HepG2 (cell line): ENCODE measurements around the gene TMEM114. TPM values are rescaled to one million over a fixed set of nuclear protein-coding genes. Genes with fewer than 3 reads are reported as not detected.

Experiments used
- DPF2 ChIP-seq: sonication (generic); formaldehyde crosslinking; IDR thresholded peaks from 2 replicates; pipeline ENCODE4 v1.4.0; 2020; ENCODE audit warnings: mild to moderate bottlenecking, low read depth, missing genetic modification reagents, borderline replicate concordance
- FOXO4 ChIP-seq: sonication (generic); formaldehyde crosslinking; conservative IDR thresholded peaks from 2 replicates; pipeline ENCODE4 v1.8.1; 2023; ENCODE audit warnings: missing genetic modification reagents
- FOXP4 ChIP-seq: sonication (generic); formaldehyde crosslinking; IDR thresholded peaks from 2 replicates; pipeline ENCODE4 v1.4.0; 2020; ENCODE audit warnings: missing genetic modification reagents
- NAIF1 ChIP-seq: sonication (generic); formaldehyde crosslinking; IDR thresholded peaks from 2 replicates; pipeline ENCODE4 v1.5.0; 2020; ENCODE audit warnings: mild to moderate bottlenecking, missing genetic modification reagents, borderline replicate concordance
- NONO ChIP-seq, 2 experiments: fragments of 450-650 bp in 1 of 2; sonication (generic) in 1 of 2; formaldehyde crosslinking in 1 of 2; IDR thresholded peaks in 1 of 2; conservative IDR thresholded peaks in 1 of 2; 2 replicates each; pipeline versions ENCODE4 v1.6.1 to v1.8.0; 2017 to 2022; ENCODE audit warnings: mild to moderate bottlenecking in 1 of 2, missing genetic modification reagents in 1 of 2, moderate library complexity in 1 of 2
- POGZ ChIP-seq: sonication (generic); formaldehyde crosslinking; IDR thresholded peaks from 2 replicates; pipeline ENCODE4 v1.4.0; 2020; ENCODE audit warnings: mild to moderate bottlenecking, missing genetic modification reagents
- SATB2 ChIP-seq: sonication (generic); formaldehyde crosslinking; IDR thresholded peaks from 2 replicates; pipeline ENCODE4 v1.5.0; 2020; ENCODE audit warnings: missing genetic modification reagents
- SNAI1 ChIP-seq: sonication (generic); formaldehyde crosslinking; IDR thresholded peaks from 2 replicates; pipeline ENCODE4 v1.5.0; 2020; ENCODE audit warnings: mild to moderate bottlenecking, missing genetic modification reagents, borderline replicate concordance
- TEAD3 ChIP-seq: optimal IDR thresholded peaks from 2 replicates; pipeline ENCODE3; 2016; ENCODE audit warnings: borderline replicate concordance
- WIZ ChIP-seq: sonication (generic); formaldehyde crosslinking; IDR thresholded peaks from 2 replicates; pipeline ENCODE4 v1.5.1; 2020; ENCODE audit warnings: mild to moderate bottlenecking, missing genetic modification reagents
- ZBTB43 ChIP-seq: sonication (generic); formaldehyde crosslinking; conservative IDR thresholded peaks from 2 replicates; pipeline ENCODE4 v1.4.0; 2020; ENCODE audit warnings: missing genetic modification reagents
- ZMYM4 ChIP-seq: sonication (generic); formaldehyde crosslinking; IDR thresholded peaks from 2 replicates; pipeline ENCODE4 v1.8.1; 2023; ENCODE audit warnings: mild to moderate bottlenecking, missing genetic modification reagents
- ZNF430 ChIP-seq: sonication (generic); formaldehyde crosslinking; IDR thresholded peaks from 2 replicates; pipeline ENCODE4 v1.9.0; 2021; ENCODE audit warnings: mild to moderate bottlenecking, missing genetic modification reagents
- ZNF609 ChIP-seq: sonication (generic); formaldehyde crosslinking; IDR thresholded peaks from 2 replicates; pipeline ENCODE4 v1.4.0; 2020; ENCODE audit warnings: mild to moderate bottlenecking, missing genetic modification reagents, borderline replicate concordance
- ZNF749 ChIP-seq: sonication (generic); formaldehyde crosslinking; IDR thresholded peaks from 2 replicates; pipeline ENCODE4 v1.8.0; 2022; ENCODE audit warnings: mild to moderate bottlenecking, missing genetic modification reagents, moderate library complexity, borderline replicate concordance
- polyA plus RNA-seq, 8 experiments: library from polyadenylated mRNA; depleted of rRNA in 3 of 8; stranded (reverse) in 7 of 8; unstranded in 1 of 8; fragments of >200 nt; fragmentation: Illumina TruSeq in 4 of 8; extraction: Trizol in 4 of 8; gene quantifications; 2 replicates each; pipeline versions ENCODE4 v1.2.1 to v1.2.3, GENCODE V29; 2011 to 2016; ENCODE audit warnings: low read depth in 4 of 8, missing spikeins in 1 of 8, mixed read lengths in 1 of 8; ENCODE audit not compliant: insufficient read depth in 1 of 8
- total RNA-seq, 5 experiments: library from RNA; depleted of rRNA; stranded (reverse); fragments of >200 nt; fragmentation: Illumina TruSeq; extraction: Trizol; gene quantifications; 2 replicates each; pipeline ENCODE4 v1.2.3, GENCODE V29; 2016; ENCODE audit warnings: low read depth in 1 of 5

Gene TMEM114
- total and polyA plus RNA-seq, 2 of the 13 experiments (the other 11 are each of a cell fraction or from before 2014, with no cell fraction given), result not detected

GRCh38 chr16:8551388-8552332, 38.7 kb downstream of the TMEM114 start (continued):
- TF ChIP-seq POGZ (CRISPR knock-in tag) (no peak), ZNF749 (CRISPR knock-in tag) (no peak), ZNF430 (CRISPR knock-in tag) (no peak), NONO (IDR thresholded peaks at IDR 0.05) (no peak), NONO (CRISPR knock-in tag; conservative IDR thresholded peaks at IDR 0.05) (0 out of 2 replicates have a peak, but pooled peaks have one; percentile 13), NAIF1 (CRISPR knock-in tag) (0 out of 2 replicates have a peak, but pooled peaks have one; percentile 3), SATB2 (CRISPR knock-in tag) (0 out of 2 replicates have a peak, but pooled peaks have one; percentile 43), ZMYM4 (CRISPR knock-in tag) (peak; percentile 33; the same call in 1 of the 2 replicates), DPF2 (CRISPR knock-in tag) (peak; percentile 88), ZNF609 (peak; percentile 77; the same call in 1 of the 2 replicates), FOXP4 (CRISPR knock-in tag) (peak; percentile 95), SNAI1 (CRISPR knock-in tag) (no peak), TEAD3 (CRISPR knock-in tag) (peak; percentile 91), FOXO4 (CRISPR knock-in tag) (no peak), ZBTB43 (CRISPR knock-in tag) (peak; percentile 91; the same call in 1 of the 2 replicates), WIZ (CRISPR knock-in tag) (no peak)
